ENCODE measurements around the gene CYB5D1. TPM values are rescaled to one million over a fixed set of nuclear protein-coding genes. Genes with fewer than 3 reads are reported as not detected.

The CYB5D1 gene
- polyA plus RNA-seq, 1 donor (not counting 4 experiments of a cell fraction or from before 2014, with no cell fraction given), result 14.8 TPM

- DNase-seq (ENCODE audit: low read depth, low spot score) (no peak), FAIRE-seq (no peak)
- Histone ChIP-seq H3K4me2 (ENCODE audit: control insufficient read depth, extremely low read depth, insufficient read depth, low read depth, low read length) (no peak overlapping the region), H3K4me3 (ENCODE audit: control insufficient read depth in 2 of 3, extremely low read depth in 1 of 3, insufficient read depth in 2 of 3, low read depth in 1 of 3, low read length in 3 of 3) (no peak overlapping the region), H3K36me3 (ENCODE audit: control insufficient read depth in 2 of 2, extremely low read depth in 1 of 2, insufficient read depth in 2 of 2, low read length in 2 of 2) (peaks cover 37 to 44% of the 10 kb centered on the region in 2 experiments), H3K27ac (ENCODE audit: control insufficient read depth, insufficient read depth, low read length) (no peak overlapping the region), H4K20me1 (ENCODE audit: control insufficient read depth, extremely low read depth, insufficient read depth, low read length) (peaks cover 11% of the 10 kb centered on the region), H3K79me2 (ENCODE audit: control insufficient read depth, insufficient read depth, low read length) (peaks cover 30% of the 10 kb centered on the region), H3K27me3 (ENCODE audit: control insufficient read depth, extremely low read depth, insufficient read depth, low read length) (no peaks in the 10 kb centered on the region), H3K9ac (ENCODE audit: control insufficient read depth, extremely low read depth, insufficient read depth, low read length) (no peak overlapping the region), H3K9me1 (ENCODE audit: control insufficient read depth, extremely low read depth, insufficient read depth, low read length) (no peaks in the 10 kb centered on the region), H3K9me3 (ENCODE audit: control insufficient read depth, low read depth, low read length) (no peaks in the 10 kb centered on the region), H3K4me1 (ENCODE audit: control insufficient read depth, extremely low read depth, insufficient read depth, low read length) (peaks cover 22% of the 10 kb centered on the region), H2AFZ (ENCODE audit: control insufficient read depth, low read length) (no peak overlapping the region)
- TF ChIP-seq EZH2 (IDR thresholded peaks at IDR 0.05; ENCODE audit: low read length), result no peak
- TF ChIP-seq, protein P1, sequence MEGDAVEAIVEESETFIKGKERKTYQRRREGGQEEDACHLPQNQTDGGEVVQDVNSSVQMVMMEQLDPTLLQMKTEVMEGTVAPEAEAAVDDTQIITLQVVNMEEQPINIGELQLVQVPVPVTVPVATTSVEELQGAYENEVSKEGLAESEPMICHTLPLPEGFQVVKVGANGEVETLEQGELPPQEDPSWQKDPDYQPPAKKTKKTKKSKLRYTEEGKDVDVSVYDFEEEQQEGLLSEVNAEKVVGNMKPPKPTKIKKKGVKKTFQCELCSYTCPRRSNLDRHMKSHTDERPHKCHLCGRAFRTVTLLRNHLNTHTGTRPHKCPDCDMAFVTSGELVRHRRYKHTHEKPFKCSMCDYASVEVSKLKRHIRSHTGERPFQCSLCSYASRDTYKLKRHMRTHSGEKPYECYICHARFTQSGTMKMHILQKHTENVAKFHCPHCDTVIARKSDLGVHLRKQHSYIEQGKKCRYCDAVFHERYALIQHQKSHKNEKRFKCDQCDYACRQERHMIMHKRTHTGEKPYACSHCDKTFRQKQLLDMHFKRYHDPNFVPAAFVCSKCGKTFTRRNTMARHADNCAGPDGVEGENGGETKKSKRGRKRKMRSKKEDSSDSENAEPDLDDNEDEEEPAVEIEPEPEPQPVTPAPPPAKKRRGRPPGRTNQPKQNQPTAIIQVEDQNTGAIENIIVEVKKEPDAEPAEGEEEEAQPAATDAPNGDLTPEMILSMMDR (optimal IDR thresholded peaks at IDR 0.05 in 1 of 3, IDR thresholded peaks at IDR 0.05 in 1 of 3, conservative IDR thresholded peaks at IDR 0.05 in 1 of 3; ENCODE audit: extremely low read depth in 1 of 3, insufficient read depth in 2 of 3, low read length in 3 of 3), result no peak
- dilution Hi-C loops (cut with MboI; ENCODE audit: extremely low pct_ligation_motif_present, low sequenced_read_pairs), result no loop called here
These were observed 8.6 kb upstream of the CYB5D1 start for GRCh38 chr17:7849130-7849750.

- peaks cover 11% of the 10 kb centered on the region for H4K20me1 ChIP-seq (ENCODE audit: control insufficient read depth, extremely low read depth, insufficient read depth, low read length)
- no peak overlapping the region for H3K4me3 ChIP-seq (ENCODE audit: control insufficient read depth in 2 of 3, extremely low read depth in 1 of 3, insufficient read depth in 2 of 3, low read depth in 1 of 3, low read length in 3 of 3)
- no peak overlapping the region for H2AFZ ChIP-seq (ENCODE audit: control insufficient read depth, low read length)
- no peak overlapping the region for H3K27ac ChIP-seq (ENCODE audit: control insufficient read depth, insufficient read depth, low read length)
- H3K9ac ChIP-seq (ENCODE audit: control insufficient read depth, extremely low read depth, insufficient read depth, low read length), result no peak overlapping the region
- TF ChIP-seq, protein P1 (optimal IDR thresholded peaks at IDR 0.05 in 1 of 3, IDR thresholded peaks at IDR 0.05 in 1 of 3, conservative IDR thresholded peaks at IDR 0.05 in 1 of 3; ENCODE audit: extremely low read depth in 1 of 3, insufficient read depth in 2 of 3, low read length in 3 of 3), result no peak
- peaks cover 21% of the 10 kb centered on the region for H3K4me1 ChIP-seq (ENCODE audit: control insufficient read depth, extremely low read depth, insufficient read depth, low read length)
- H3K36me3 ChIP-seq (ENCODE audit: control insufficient read depth in 2 of 2, extremely low read depth in 1 of 2, insufficient read depth in 2 of 2, low read length in 2 of 2), result peaks cover 37 to 44% of the 10 kb centered on the region in 2 experiments
- no peaks in the 10 kb centered on the region for H3K9me1 ChIP-seq (ENCODE audit: control insufficient read depth, extremely low read depth, insufficient read depth, low read length)
- dilution Hi-C loops (cut with MboI; ENCODE audit: extremely low pct_ligation_motif_present, low sequenced_read_pairs), result no loop called here
- no peak overlapping the region for H3K4me2 ChIP-seq (ENCODE audit: control insufficient read depth, extremely low read depth, insufficient read depth, low read depth, low read length)
- no peaks in the 10 kb centered on the region for H3K27me3 ChIP-seq (ENCODE audit: control insufficient read depth, extremely low read depth, insufficient read depth, low read length)
- DNase-seq (ENCODE audit: low read depth, low spot score) (no peak), FAIRE-seq (no peak)
- H3K79me2 ChIP-seq (ENCODE audit: control insufficient read depth, insufficient read depth, low read length), result peaks cover 25% of the 10 kb centered on the region
- no peaks in the 10 kb centered on the region for H3K9me3 ChIP-seq (ENCODE audit: control insufficient read depth, low read depth, low read length)
These were observed 7.9 kb upstream of the CYB5D1 start for GRCh38 chr17:7849751-7850504.
